ENCODE measurements around the gene IQCH. TPM values are rescaled to one million over a fixed set of nuclear protein-coding genes. Genes with fewer than 3 reads are reported as not detected.
"Not testable (repeated sequence)": the region's sequence is repeated elsewhere in the genome, so short reads cannot be mapped to it uniquely, and the experiment has no call there.

IQCH gene
- polyA plus RNA-seq, 2 of the 4 experiments (the other 2 are of a cell fraction), result 1.5 to 3.8 TPM

GRCh38 chr15:67281714-67282113 is 27.1 kb downstream of the IQCH start:
- Histone ChIP-seq H3K4me1 (no peaks in the 10 kb centered on the region), H3K9me3 (peaks cover 16% of the 10 kb centered on the region), H3K27ac (no peak overlapping the region), H3K4me2 (no peak overlapping the region), H3K4me3 (no peak overlapping the region)
- TF ChIP-seq GATA3 (IDR thresholded peaks at IDR 0.05; ENCODE audit: borderline replicate concordance) (no peak), BHLHE40 (IDR thresholded peaks at IDR 0.05; ENCODE audit: low read depth, low read length) (no peak), MAZ (IDR thresholded peaks at IDR 0.05; ENCODE audit: borderline replicate concordance, low read depth, low read length) (no peak), HES2 (IDR thresholded peaks at IDR 0.05) (no peak), RAD21 (conservative IDR thresholded peaks at IDR 0.05 in 1 of 2, IDR thresholded peaks at IDR 0.05 in 1 of 2) (no peak), JUN (IDR thresholded peaks at IDR 0.05) (no peak), HMGXB4 (CRISPR knock-in tag; IDR thresholded peaks at IDR 0.05; ENCODE audit: borderline replicate concordance) (no peak), FOXS1 (CRISPR knock-in tag; IDR thresholded peaks at IDR 0.05) (no peak), EP300 (IDR thresholded peaks at IDR 0.05) (no peak), RNF2 (IDR thresholded peaks at IDR 0.05; ENCODE audit: borderline replicate concordance, low read depth) (no peak)
- CTCF ChIA-PET, result interaction anchor here (1.0 to 1.7 kb wide), 6 partner anchors 23 to 556 kb away, joined by 3 to 5 read pairs (median 3); no protein-coding TSS in a partner anchor
- 97% methylated on average over 1 of the region's 1 CpG for WGBS (ENCODE audit: missing lambda C conversion rate)
- POLR2A ChIA-PET, result no interaction called here
- DNase-seq (ENCODE audit: low read depth in 1 of 2, low spot score in 1 of 2) (no peak), ATAC-seq (no peak), FAIRE-seq (no peak)

- TF ChIP-seq KDM1A (IDR thresholded peaks at IDR 0.05; ENCODE audit: low read depth), result 0 out of 2 replicates have a peak, but pooled peaks have one; percentile 16
- H3K27ac ChIP-seq; ATAC-seq; POLR2A ChIA-PET; H3K4me1 ChIP-seq; FAIRE-seq; H3K4me3 ChIP-seq; DNase-seq (ENCODE audit: low read depth in 1 of 2, low spot score in 1 of 2); H3K4me2 ChIP-seq: not testable (repeated sequence)
- peaks cover 16% of the 10 kb centered on the region for H3K9me3 ChIP-seq
- CTCF ChIA-PET, result interaction anchor here (0.7 kb wide), 1 partner anchor 433 kb away, joined by 3 read pairs; no protein-coding TSS in a partner anchor
Measured at GRCh38 chr15:67285625-67286024, 31.0 kb downstream of the IQCH start.

- not testable (repeated sequence) for FAIRE-seq
- peaks cover 16% of the 10 kb centered on the region for H3K9me3 ChIP-seq
- 79% methylated on average over 6 of the region's 6 CpGs for WGBS (ENCODE audit: missing lambda C conversion rate)
Measured at GRCh38 chr15:67286400-67286799, 31.8 kb downstream of the IQCH start.

GRCh38 chr15:67290319-67290718 is 35.7 kb downstream of the IQCH start:
- no peaks in the 10 kb centered on the region for H3K4me1 ChIP-seq
- DNase-seq (ENCODE audit: low read depth in 1 of 2, low spot score in 1 of 2), result no peak
- no peak overlapping the region for H3K27ac ChIP-seq
- H3K4me3 ChIP-seq, result no peak overlapping the region
- POLR2A ChIA-PET, result no interaction called here
- H3K4me2 ChIP-seq, result no peak overlapping the region
- CTCF ChIA-PET, result interaction anchor here (0.9 to 3.2 kb wide), 3 partner anchors 10 to 14 kb away, joined by 3 to 15 read pairs (median 12); no protein-coding TSS in a partner anchor
- peaks cover 12% of the 10 kb centered on the region for H3K9me3 ChIP-seq
- WGBS (ENCODE audit: missing lambda C conversion rate), result 95% methylated on average over 1 of the region's 1 CpG
- 0 out of 4 replicates have a peak, but pooled peaks of 1 of the 2 experiments have one; percentile 25 for TF ChIP-seq CEBPB (IDR thresholded peaks at IDR 0.05)
- TF ChIP-seq KDM1A (IDR thresholded peaks at IDR 0.05; ENCODE audit: low read depth), result no peak
- TF ChIP-seq EP300 (IDR thresholded peaks at IDR 0.05), result no peak
- FAIRE-seq, result peak; percentile 59
- no peak for ATAC-seq

More at GRCh38 chr15:67286400-67286799, 31.8 kb downstream of the IQCH start:
- POLR2A ChIA-PET; H3K27ac ChIP-seq; DNase-seq (ENCODE audit: low read depth in 1 of 2, low spot score in 1 of 2); CTCF ChIA-PET; ATAC-seq; H3K4me3 ChIP-seq; H3K4me1 ChIP-seq; H3K4me2 ChIP-seq: not testable (repeated sequence)

- FAIRE-seq (no peak), DNase-seq (ENCODE audit: low read depth in 1 of 2, low spot score in 1 of 2) (no peak)
- POLR2A ChIA-PET, result no interaction called here
Measured at GRCh38 chr15:67296188-67296587, 41.6 kb downstream of the IQCH start.

More at GRCh38 chr15:67296188-67296587, 41.6 kb downstream of the IQCH start:
- WGBS (ENCODE audit: missing lambda C conversion rate), result 93% methylated on average over 5 of the region's 5 CpGs
- Histone ChIP-seq H3K27ac (no peak overlapping the region), H3K9me3 (no peaks in the 10 kb centered on the region), H3K4me3 (no peak overlapping the region), H3K4me2 (no peak overlapping the region), H3K4me1 (no peaks in the 10 kb centered on the region)
- TF ChIP-seq CEBPB (IDR thresholded peaks at IDR 0.05), result no peak
- no peak for ATAC-seq
- CTCF ChIA-PET, result interaction anchor here (1.3 to 9.1 kb wide), 4 partner anchors 8 to 349 kb away, joined by 3 to 76 read pairs (median 14); no protein-coding TSS in a partner anchor

Data from A549 (cell line).